Astrocyte (in vitro differentiated cells and primary cell): ENCODE results near the gene SGCD. TPM values are rescaled to one million over a fixed set of nuclear protein-coding genes. Genes with fewer than 3 reads are reported as not detected.
"Not testable (repeated sequence)": the region's sequence is repeated elsewhere in the genome, so short reads cannot be mapped to it uniquely, and the experiment has no call there.

Experiments used
- DNase-seq: peaks from one replicate; pipeline ENCODE4 v3.0.0-alpha.2; 2010; ENCODE audit warnings: low read depth
- FAIRE-seq: peaks from 2 replicates; lab custom pipeline; 2011; peaks lifted over from hg19 to GRCh38; lab: Jason Lieb, UNC
- H2AFZ ChIP-seq: 2 replicates; pipeline ENCODE4 v1.6.0; 2012; ENCODE audit warnings: low read depth, low read length, inconsistent platforms
- H3K27ac ChIP-seq: 2 replicates; pipeline ENCODE4 v1.5.1; 2011; ENCODE audit warnings: low read depth, low read length, inconsistent platforms
- H3K27me3 ChIP-seq: 2 replicates; pipeline ENCODE4 v1.6.0; 2011; ENCODE audit warnings: low read length, inconsistent platforms; ENCODE audit not compliant: insufficient read depth
- H3K36me3 ChIP-seq: 2 replicates; pipeline ENCODE4 v1.5.1; 2011; ENCODE audit warnings: low read length, inconsistent platforms; ENCODE audit not compliant: insufficient read depth
- H3K4me1 ChIP-seq: 2 replicates; pipeline ENCODE4 v1.5.1; 2011; ENCODE audit warnings: low read length, inconsistent platforms; ENCODE audit not compliant: insufficient read depth
- H3K4me2 ChIP-seq: 2 replicates; pipeline ENCODE4 v1.6.0; 2012; ENCODE audit warnings: low read length, inconsistent platforms
- H3K4me3 ChIP-seq: 2 replicates; pipeline ENCODE4 v1.5.1; 2011; ENCODE audit warnings: low read depth, mild to moderate bottlenecking, low read length, inconsistent platforms; ENCODE audit not compliant: insufficient read depth
- H3K79me2 ChIP-seq: 2 replicates; pipeline ENCODE4 v1.6.0; 2012; ENCODE audit warnings: mild to moderate bottlenecking, low read length, inconsistent platforms; ENCODE audit not compliant: insufficient read depth
- H3K9ac ChIP-seq: 2 replicates; pipeline ENCODE4 v1.6.0; 2012; ENCODE audit warnings: mild to moderate bottlenecking, low read length, inconsistent platforms
- H3K9me3 ChIP-seq: 2 replicates; pipeline ENCODE4 v1.5.1; 2012; ENCODE audit warnings: low read depth, mild to moderate bottlenecking, low read length, inconsistent platforms; ENCODE audit not compliant: insufficient read depth
- H4K20me1 ChIP-seq: 2 replicates; pipeline ENCODE4 v1.6.0; 2012; ENCODE audit warnings: low read length, inconsistent platforms; ENCODE audit not compliant: insufficient read depth
- H3K27ac Mint-ChIP-seq: one replicate; pipeline ENCODE4 v1.8.0; 2021; ENCODE audit warnings: mild to moderate bottlenecking, mixed read lengths; ENCODE audit not compliant: unreplicated experiment
- H3K27me3 Mint-ChIP-seq: one replicate; pipeline ENCODE4 v1.8.0; 2021; ENCODE audit warnings: low read depth, mixed read lengths; ENCODE audit not compliant: unreplicated experiment
- H3K36me3 Mint-ChIP-seq: one replicate; pipeline ENCODE4 v1.8.0; 2021; ENCODE audit warnings: low read depth, mixed read lengths; ENCODE audit not compliant: unreplicated experiment
- H3K4me1 Mint-ChIP-seq: one replicate; pipeline ENCODE4 v1.8.0; 2021; ENCODE audit warnings: low read depth, mixed read lengths; ENCODE audit not compliant: unreplicated experiment
- H3K4me3 Mint-ChIP-seq: one replicate; pipeline ENCODE4 v1.8.0; 2021; ENCODE audit warnings: mild to moderate bottlenecking, moderate library complexity, mixed read lengths; ENCODE audit not compliant: unreplicated experiment
- H3K9me3 Mint-ChIP-seq: one replicate; pipeline ENCODE4 v1.8.0; 2021; ENCODE audit warnings: mild to moderate bottlenecking, mixed read lengths; ENCODE audit not compliant: unreplicated experiment
- CTCF ChIP-seq: IDR thresholded peaks from 2 replicates; pipeline ENCODE4 v1.5.1; 2011; ENCODE audit warnings: low read depth, mild to moderate bottlenecking, inconsistent platforms, low read length, moderate library complexity; ENCODE audit not compliant: insufficient read depth
- EZH2 ChIP-seq: IDR thresholded peaks from 2 replicates; pipeline ENCODE4 v1.6.1; 2012; ENCODE audit warnings: mild to moderate bottlenecking, low read length, inconsistent platforms; ENCODE audit not compliant: insufficient read depth
- total RNA-seq: library from RNA; stranded (reverse); gene quantifications from 2 replicates; pipeline ENCODE4 v1.2.1, GENCODE V29; 2021

SGCD gene
- total RNA-seq, 1 donor from 2014 or later, result 2.9 TPM

DNA sequence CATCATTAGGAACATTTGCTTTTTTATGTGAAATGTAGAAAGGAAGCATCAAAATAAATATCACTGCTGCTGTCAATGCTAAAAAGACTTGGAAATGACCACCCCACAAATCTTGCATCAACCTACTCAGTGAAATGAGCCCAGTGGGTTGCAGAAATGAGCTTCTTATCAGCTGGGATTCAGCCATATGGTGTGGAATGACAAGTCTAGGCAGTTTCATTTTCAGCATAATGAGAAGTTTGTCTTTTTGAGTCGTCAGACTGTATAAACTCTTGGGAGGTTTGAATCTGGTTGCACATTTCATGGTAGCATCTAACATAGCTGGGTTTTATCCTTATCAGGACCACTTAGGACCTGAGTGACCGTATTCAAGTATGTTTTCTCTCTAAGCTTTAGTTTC, 272.0 kb downstream of the SGCD start:
- TF ChIP-seq EZH2, result no peak
- Mint-ChIP-seq H3K4me3 (no peak overlapping the region), H3K36me3 (peaks cover 3% of the 10 kb centered on the region), H3K27ac (no peak overlapping the region), H3K9me3 (peaks cover 11% of the 10 kb centered on the region), H3K4me1 (peaks cover 8% of the 10 kb centered on the region), H3K27me3 (no peaks in the 10 kb centered on the region)
- Histone ChIP-seq H3K79me2 (no peaks in the 10 kb centered on the region), H3K4me1 (no peaks in the 10 kb centered on the region), H4K20me1 (no peaks in the 10 kb centered on the region), H3K9ac (no peak overlapping the region), H3K27me3 (no peaks in the 10 kb centered on the region), H3K4me3 (no peak overlapping the region), H3K4me2 (no peak overlapping the region), H2AFZ (no peak overlapping the region), H3K27ac (no peak overlapping the region), H3K36me3 (no peaks in the 10 kb centered on the region), H3K9me3 (peaks cover 2% of the 10 kb centered on the region)
- FAIRE-seq, result no peak
- no peak for DNase-seq

DNA sequence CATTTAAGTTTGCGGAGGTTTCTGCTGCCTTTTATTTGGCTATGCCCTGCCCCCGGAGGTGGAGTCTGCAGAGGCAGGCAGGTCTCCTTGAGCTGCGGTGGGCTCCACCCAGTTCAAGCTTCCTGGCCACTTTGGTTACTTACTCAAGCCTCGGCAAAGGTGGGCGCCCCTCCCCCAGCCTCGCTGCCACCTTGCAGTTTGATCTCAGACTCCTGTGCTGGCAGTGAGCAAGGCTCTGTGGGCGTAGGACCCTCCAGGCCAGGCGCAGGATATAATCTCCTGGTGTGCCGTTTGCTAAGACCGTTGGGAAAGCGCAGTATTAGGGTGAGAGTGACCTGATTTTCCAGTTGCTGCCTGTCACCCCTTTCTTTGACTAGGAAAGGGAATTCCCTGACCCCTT, 283.6 kb downstream of the SGCD start:
- H3K79me2 ChIP-seq, H3K4me1 Mint-ChIP-seq, H3K9ac ChIP-seq, H3K36me3 Mint-ChIP-seq, H3K9me3 ChIP-seq, H3K27ac Mint-ChIP-seq, H3K27me3 Mint-ChIP-seq, H3K4me3 ChIP-seq, FAIRE-seq, H4K20me1 ChIP-seq, H3K27ac ChIP-seq, H3K27me3 ChIP-seq, H2AFZ ChIP-seq, H3K4me3 Mint-ChIP-seq, H3K36me3 ChIP-seq, DNase-seq, H3K4me1 ChIP-seq, H3K4me2 ChIP-seq: not testable (repeated sequence)
- H3K9me3 Mint-ChIP-seq, result peaks cover 27% of the 10 kb centered on the region

DNA sequence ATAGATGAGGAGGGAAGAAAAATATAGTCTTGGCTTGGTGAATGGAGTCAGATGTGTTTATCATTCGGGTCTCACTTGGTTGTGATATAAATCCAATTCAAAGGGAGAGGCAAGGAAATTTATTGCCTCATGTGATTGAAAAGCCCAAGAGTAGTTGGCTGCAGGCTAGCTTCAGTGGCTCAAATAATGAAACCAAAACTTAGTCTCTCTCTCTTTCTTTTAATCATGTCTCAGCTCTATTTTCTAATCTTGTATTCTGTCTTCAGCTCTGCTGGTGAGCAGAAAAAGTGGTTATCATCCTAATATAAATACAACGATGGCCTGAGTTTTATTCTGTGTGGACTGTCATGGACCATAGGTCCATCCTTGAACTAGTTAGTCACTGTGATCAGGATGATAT, 288.9 kb downstream of the SGCD start:
- Histone ChIP-seq H3K9ac (no peak overlapping the region), H3K4me2 (no peak overlapping the region), H3K27me3 (no peaks in the 10 kb centered on the region), H4K20me1 (no peaks in the 10 kb centered on the region), H2AFZ (no peak overlapping the region), H3K4me1 (no peaks in the 10 kb centered on the region), H3K4me3 (no peak overlapping the region), H3K27ac (no peak overlapping the region), H3K36me3 (no peaks in the 10 kb centered on the region), H3K9me3 (peaks cover 5% of the 10 kb centered on the region), H3K79me2 (no peaks in the 10 kb centered on the region)
- DNase-seq (no peak), FAIRE-seq (no peak)
- Mint-ChIP-seq H3K36me3 (no peaks in the 10 kb centered on the region), H3K27me3 (no peaks in the 10 kb centered on the region), H3K27ac (no peak overlapping the region), H3K4me1 (no peaks in the 10 kb centered on the region), H3K4me3 (no peak overlapping the region), H3K9me3 (peaks cover 8% of the 10 kb centered on the region)
- no peak for TF ChIP-seq EZH2
- no peak for TF ChIP-seq CTCF
